Activated CD4-positive, alpha-beta T cell treated with anti-CD3 and anti-CD28 coated beads, Interleukin-10, Interleukin-2, amounts not matched to agents 100 ng/mL and 50 ng/mL, durations not matched to agents 16 hours and 8 hours (primary cell): ENCODE results near the gene RAX2.
A peak's percentile ranks its signal among the peaks of the same experiment; 100 is the strongest.

Experiments
- DNase-seq: peaks from one replicate; pipeline ENCODE4 v3.0.0-alpha.2; 2020

The RAX2 gene

GRCh38 chr19:3800996-3801395 lies 29.0 kb upstream of the RAX2 start:
- no peak for DNase-seq

GRCh38 chr19:3798137-3798536 lies 26.1 kb upstream of the RAX2 start:
- peak; percentile 45 for DNase-seq

- DNase-seq, result no peak
Observed at GRCh38 chr19:3796358-3796757, 24.3 kb upstream of the RAX2 start.

- DNase-seq, result no peak
Observed at GRCh38 chr19:3793799-3794198, 21.8 kb upstream of the RAX2 start.

- no peak for DNase-seq
Observed at GRCh38 chr19:3792114-3792513, 20.1 kb upstream of the RAX2 start.

GRCh38 chr19:3790941-3791340 lies 18.9 kb upstream of the RAX2 start:
- DNase-seq, result no peak

- DNase-seq, result no peak
Observed at GRCh38 chr19:3790209-3790734, 18.2 kb upstream of the RAX2 start.

GRCh38 chr19:3788996-3789778 lies 17.2 kb upstream of the RAX2 start:
- no peak for DNase-seq

- DNase-seq, result no peak
Observed at GRCh38 chr19:3785938-3786824, 14.2 kb upstream of the RAX2 start, which contains the start of gene MATK. TSS of gene MATK (minus strand) at chr19:3786381. CDS start at chr19:3785135, 1,246 bp downstream.

- DNase-seq, result peak; percentile 17
Observed at GRCh38 chr19:3785451-3785937, 13.5 kb upstream of the RAX2 start.

- DNase-seq, result no peak
Observed at GRCh38 chr19:3784607-3785450, 12.8 kb upstream of the RAX2 start.

GRCh38 chr19:3783660-3784584 lies 11.9 kb upstream of the RAX2 start:
- DNase-seq, result peak; percentile 20

GRCh38 chr19:3782903-3783302 lies 10.9 kb upstream of the RAX2 start:
- no peak for DNase-seq

GRCh38 chr19:3782330-3782729 lies 10.3 kb upstream of the RAX2 start:
- DNase-seq, result no peak

GRCh38 chr19:3781603-3782002 lies 9.6 kb upstream of the RAX2 start:
- no peak for DNase-seq

- no peak for DNase-seq
Observed at GRCh38 chr19:3780786-3781304, 8.8 kb upstream of the RAX2 start.

- no peak for DNase-seq
Observed at GRCh38 chr19:3778899-3779723, 7.1 kb upstream of the RAX2 start.

- DNase-seq, result no peak
Observed at GRCh38 chr19:3778104-3778867, 6.3 kb upstream of the RAX2 start.

- DNase-seq, result no peak
Observed at GRCh38 chr19:3776479-3777040, 4.5 kb upstream of the RAX2 start.
